NOMO-1 treated with dmso at 0.1 percent for 144 hours (cell line): ENCODE measurements around the gene PLAC8.
"Not testable (repeated sequence)": the region's sequence is repeated elsewhere in the genome, so short reads cannot be mapped to it uniquely, and the experiment has no call there.

ENCODE experiments used
- DNase-seq: peaks from one replicate; lab custom pipeline; 2025; ENCODE audit not compliant: unreplicated experiment; lab: John Stamatoyannopoulos, UW

PLAC8 gene

GRCh38 chr4:83112678-83113428, 1.7 kb downstream of the PLAC8 start:
- DNase-seq: peak; percentile 47

DNA sequence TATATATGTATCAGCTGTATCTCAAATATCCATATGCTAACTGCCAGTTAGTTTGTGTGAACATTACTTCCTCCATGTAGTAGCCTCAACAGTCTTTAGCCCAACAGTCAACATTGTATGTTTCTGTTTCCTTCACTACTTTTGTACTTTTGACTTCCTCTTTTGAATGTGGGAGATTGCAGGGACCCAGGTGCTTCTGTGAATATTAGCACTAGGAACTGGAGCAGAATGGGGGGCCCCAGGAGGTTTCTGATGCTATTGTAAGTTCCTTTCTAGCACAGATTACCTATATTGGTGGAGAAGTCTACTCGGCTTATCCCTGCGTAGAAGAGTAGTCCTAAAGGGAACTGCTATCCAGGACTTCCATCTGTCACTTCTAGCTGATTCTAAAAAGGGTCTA, 2.3 kb downstream of the PLAC8 start:
- peak; percentile 79 for DNase-seq

GRCh38 chr4:83111751-83112141, 2.8 kb downstream of the PLAC8 start:
- DNase-seq: not testable (repeated sequence)

DNA sequence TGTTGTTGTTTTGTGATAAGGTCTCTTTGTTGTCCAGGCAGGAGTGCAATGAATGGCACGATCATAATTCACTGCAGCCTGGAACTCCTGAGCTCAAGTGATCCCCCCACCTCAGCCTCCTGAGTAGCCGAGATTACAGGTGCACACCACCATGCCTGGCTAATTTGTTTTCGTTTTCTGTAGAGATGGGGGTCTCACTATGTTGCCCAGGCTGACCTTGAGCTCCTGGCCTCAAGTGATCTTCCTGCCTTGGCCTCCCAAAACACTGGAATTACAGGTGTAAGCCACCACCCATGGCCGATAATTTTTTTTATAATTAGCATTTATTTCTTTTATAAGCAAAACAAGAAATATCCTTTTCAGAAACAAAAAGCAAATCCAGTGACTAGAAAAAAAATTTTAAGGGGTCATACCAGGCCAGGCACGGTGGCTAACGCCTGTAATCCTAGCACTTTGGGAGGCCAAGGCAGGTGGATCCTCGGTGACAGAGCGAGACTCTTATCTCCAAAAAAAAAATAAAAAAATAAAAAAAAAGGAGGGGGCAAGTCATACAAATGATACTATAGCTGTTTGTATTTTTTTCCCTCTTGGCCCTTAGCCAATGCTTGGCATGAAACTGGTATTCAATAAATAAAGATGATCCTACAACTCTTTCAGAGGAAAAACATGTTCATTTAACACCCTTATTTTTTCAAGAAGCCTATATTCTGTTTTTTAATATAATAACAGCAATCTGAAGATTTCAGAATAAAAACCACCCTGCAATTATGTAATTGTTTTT, 3.4 kb downstream of the PLAC8 start:
- DNase-seq: no peak

GRCh38 chr4:83110223-83110945, 4.1 kb downstream of the PLAC8 start:
- peak; percentile 70 for DNase-seq

DNA sequence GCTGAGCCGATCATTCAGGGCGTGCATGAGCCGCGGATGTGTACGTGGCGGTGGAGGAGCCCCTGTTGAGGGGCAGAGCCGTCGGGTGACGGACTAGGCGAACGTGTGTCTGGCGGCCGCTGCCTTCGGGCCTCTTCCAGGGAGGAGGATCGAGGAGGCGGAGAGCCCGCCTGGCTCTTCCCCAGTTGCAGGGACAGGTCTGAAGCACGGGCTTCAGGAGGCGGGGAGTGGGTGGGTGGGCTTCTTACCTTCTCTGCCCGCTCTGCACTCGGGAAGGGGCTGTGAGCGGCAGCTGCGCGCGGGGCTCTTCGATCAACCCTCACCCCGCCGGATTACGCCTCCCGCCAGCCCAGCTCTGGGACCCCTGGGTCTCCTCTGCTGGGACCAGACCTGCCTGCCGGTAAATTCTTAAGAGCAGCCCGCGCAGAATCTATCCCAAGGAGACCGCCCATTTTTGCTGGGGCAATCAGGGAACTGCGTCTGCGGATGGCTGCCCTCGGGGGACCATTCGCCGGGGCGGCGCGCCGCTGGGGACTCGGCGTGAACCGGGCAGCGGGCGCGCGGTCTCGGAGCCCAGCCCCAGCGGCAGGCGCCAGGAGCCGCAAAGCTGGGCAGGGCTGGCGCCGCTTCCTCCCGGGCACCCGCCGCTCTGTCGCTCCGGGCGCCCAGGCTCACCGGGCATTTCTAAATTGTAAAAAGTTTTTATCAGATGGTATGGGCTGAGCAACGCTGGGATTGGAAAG, 4.9 kb downstream of the PLAC8 start:
- DNase-seq: no peak

GRCh38 chr4:83108101-83108861, 6.2 kb downstream of the PLAC8 start:
- no peak for DNase-seq

DNA sequence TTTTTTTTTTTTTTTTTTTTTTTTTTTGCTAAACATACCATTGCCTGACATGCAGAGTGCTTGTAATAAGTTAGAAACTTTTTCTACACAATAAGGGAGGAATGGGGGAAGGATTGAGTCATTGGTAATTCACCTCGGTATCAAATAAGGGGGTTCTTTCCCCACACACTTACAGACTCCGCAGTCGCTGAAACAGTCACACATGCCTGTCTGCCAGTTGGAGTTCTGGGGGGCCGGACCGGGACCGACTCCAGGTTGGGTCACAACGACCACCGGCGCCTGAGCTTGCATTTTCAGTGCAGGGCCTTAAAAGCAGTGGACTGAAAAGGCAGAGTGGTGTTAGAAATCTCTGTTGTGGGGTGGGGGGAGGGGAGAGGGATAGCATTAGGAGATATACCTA, 6.9 kb downstream of the PLAC8 start:
- no peak for DNase-seq

DNA sequence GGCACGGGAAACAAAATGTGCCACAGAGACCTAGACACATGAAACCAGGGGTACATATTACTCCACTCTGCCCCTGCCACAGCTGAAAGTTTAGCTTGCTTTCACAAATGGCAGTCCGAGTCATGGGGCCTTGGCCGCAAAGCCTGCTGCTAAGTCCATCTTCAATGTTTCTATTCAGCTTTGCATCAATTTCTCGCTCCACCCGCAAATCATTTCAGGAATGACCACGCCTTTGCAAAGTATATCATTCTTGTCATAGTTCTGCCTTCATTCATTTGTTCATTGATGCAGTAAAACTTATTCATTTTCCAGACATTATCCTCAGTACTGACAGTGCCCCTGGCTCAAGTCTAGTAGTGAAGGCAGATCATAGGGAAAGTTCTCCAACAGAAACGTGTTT, 9.5 kb downstream of the PLAC8 start:
- no peak for DNase-seq

DNA sequence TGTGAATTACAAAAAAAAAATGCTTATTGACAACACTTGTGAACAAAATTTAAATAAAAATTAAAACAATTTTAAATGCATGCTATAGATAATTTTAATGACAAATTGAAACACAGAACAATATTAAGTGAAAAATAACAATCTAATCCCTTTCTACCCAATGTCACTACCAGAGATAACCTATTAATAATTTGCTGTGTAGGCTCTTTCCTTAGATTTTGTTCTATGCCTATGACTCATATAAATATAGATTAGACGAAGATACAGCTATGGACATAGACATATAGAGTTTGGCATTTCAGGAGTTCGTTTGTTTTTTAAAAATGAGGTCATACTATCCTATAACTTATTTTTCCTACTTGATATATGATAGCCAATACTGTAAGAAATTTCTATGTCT, 18.1 kb downstream of the PLAC8 start:
- DNase-seq: no peak

DNA sequence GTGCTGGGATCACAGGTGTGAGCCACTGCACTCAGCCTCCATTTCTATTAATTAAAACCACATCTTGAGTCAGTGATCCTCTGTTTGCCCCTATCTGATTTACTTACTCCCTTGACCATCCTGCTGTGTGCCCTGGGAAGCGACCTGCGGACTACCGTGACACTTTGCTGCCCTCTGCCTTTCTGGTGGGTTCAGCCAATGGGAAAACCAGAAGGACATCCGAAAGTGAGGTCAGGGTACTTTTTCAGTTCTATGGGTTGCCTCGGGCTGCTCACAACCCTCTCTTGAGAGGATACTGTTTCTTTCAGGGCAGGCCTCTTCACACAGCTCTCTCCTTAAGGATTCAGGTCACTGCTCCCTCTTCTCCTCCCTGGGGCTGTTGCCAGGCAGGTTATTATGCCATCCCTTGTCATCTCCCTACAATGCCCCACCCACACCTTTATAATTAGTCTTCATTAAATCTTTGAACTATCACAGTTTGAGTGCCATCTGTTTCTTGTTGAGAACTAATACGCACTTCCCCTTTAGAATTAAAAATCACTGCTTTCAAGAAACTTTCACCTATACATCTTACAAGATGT, 21.4 kb downstream of the PLAC8 start:
- DNase-seq: no peak

DNA sequence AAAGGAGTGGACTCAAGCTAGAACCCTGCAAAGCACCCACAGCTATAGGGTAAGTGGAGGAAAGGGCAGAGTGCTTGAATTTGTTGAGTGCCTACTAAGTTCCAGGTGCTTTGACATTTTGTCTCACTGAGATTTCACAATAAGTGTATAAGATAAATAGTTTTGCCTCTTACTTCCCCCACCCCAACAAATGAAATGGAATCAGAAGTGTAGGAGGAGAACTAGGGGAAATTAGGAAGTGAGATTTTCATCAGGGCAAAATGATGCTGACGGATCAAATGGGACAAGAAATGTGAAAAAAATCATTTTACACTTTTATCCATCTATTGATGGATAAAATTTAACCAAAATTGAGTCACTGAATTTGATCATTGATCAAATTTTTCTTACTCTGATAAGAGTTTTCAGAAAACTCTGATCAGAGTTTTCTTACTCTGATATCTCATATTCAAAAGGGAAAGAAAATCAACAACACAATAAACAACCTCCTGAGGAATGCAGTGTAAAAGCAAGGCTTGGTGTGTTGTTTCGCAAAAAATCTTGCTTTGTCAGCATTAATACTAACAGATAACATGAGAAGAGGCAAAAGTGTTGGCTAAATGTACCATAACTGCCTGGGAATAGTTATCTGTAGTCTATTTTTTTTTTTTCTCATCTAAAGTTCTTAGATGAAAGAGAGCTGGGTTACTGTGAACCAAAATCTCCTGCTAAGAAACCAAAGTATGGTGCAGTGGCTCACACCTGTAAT, 24.9 kb downstream of the PLAC8 start:
- DNase-seq: no peak

DNA sequence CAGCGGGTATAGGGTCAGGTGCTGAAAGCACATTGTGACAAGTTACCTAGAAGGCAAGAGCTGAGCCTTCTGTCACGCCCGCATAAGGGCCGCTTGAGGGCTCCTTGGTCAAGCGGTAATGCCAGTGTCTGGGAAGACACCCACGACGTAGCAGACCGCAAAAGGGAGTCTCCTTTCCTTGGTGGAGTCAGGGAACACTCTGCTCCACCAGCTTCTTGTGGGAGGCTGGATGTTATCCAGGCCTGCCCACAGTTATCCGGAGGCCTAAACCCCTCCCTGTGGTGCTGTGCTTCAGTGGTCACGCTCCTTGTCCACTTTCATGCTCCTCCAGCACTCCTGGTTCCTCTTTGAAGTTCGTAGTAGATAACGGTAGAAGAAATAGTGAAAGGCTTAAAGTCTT, 29.6 kb downstream of the PLAC8 start:
- not testable (repeated sequence) for DNase-seq

DNA sequence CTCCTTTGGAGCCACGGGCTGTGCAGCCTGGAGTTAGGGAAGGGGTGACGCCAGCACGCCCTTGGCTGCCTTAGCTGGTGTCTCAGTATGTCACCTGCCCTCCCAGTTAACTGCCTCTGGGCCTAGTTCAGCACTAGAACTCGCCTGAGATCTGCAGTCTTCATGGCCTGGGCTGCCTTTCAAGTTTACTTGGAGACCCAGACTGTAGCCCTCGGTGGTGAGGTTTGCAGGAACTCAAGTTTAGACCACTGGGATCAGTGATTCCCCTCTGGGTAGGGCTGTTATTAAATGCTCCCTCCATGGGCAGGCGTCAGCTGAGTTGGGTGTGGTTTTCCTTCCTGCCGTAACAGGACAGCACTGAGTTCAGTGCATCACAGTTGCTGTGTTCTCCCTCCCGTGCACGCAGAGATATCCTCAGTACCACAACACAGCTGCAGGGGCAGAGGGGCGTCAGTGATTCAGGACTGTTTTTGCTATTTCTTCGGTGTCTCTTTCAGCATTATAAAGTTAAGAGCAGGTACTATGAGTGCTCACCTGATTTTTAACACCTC, 30.5 kb downstream of the PLAC8 start:
- peak; percentile 61 for DNase-seq

- DNase-seq: no peak
These were observed 31.8 kb downstream of the PLAC8 start for GRCh38 chr4:83082777-83083176.

DNA sequence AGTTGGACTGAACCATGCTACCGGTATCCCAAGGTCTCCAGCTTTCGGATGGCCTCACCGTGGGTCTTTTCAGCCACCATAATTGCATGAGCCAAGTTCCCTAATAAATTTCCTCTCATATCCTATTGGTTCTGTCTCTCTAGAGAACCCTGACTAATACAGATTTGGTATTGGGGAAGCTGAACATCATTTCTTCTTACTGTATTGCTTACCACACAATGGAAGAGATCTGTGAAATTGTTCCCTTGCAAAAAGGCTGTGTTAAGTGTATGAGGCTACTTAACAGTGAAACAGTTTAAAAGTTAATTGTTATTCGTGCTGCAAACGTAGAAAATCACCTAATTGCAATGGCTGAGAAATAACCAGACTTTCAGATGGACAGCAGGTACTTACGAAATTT, 34.0 kb downstream of the PLAC8 start:
- DNase-seq: no peak

DNA sequence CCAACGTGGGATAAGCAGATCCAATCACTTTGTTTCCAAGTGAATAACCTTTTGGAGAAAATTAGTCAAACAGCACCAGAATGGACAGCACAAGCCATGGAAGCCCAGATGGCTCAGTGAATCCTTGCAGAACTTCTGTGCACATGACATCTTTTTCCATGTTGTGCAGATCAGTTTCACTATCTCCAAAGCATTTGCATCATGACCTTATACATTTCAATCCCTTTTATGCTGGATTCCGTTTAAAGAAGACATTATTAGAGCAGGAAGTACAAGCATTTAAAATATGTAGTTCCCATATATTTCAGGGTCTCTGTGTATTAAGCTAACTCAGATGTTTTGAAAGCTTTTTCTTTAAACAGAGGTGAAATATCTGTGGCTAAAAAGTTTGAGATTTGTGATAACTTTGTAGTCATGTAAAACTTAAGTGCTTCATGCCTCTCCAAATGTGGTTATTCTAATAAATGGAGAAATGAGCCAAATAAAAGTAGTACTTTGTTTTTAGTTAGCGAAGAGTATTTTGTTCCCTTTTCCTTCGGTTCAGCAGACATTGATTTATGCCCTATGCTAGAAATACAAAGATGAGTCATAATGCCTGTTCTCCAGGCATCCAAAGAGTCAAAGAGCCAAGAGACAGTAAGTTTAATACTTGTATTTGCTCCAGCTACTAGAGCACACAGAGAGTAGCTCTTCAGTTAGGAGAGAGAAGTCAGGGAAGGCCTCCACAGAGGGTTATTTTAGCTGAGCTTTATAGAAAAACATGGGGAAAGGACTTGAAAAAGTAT, 39.0 kb downstream of the PLAC8 start:
- peak; percentile 79 for DNase-seq

GRCh38 chr4:83074783-83075182, 39.7 kb downstream of the PLAC8 start:
- DNase-seq: not testable (repeated sequence)
